ENCODE measurements around the gene MYL1.

The MYL1 gene

DNA sequence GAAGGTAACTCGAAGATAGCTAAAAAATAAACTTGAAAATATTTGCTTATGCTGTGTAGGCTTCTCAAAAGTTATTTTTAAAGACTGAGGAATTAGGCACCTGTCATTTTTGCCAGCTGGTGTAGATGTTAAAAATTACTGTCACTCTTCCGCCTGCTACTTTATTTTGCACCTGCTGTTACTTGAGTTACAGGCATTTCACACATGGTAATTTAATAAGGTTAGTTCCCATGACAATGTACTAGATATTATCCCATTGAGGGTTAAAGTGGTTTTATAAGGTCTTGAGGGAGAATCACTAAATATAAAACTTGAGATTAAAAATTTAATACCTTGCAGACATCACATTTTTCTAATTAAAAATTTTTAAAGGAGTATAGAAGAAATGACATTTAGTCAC lies 26.6 kb downstream of the MYL1 start:
- no peaks in the 10 kb centered on the region for H3K36me3 ChIP-seq
- intact Hi-C loops (cut with DNase I; ENCODE audit: low total_unique reads), result no loop called here
- H3K27ac ChIP-seq, result no peak overlapping the region
- DNase-seq, result no peak
- no peak overlapping the region for H3K4me3 ChIP-seq
- no peaks in the 10 kb centered on the region for H3K4me1 ChIP-seq
- H3K9me3 ChIP-seq, result no peaks in the 10 kb centered on the region
- H3K27me3 ChIP-seq, result no peaks in the 10 kb centered on the region
- TF ChIP-seq, protein P1, sequence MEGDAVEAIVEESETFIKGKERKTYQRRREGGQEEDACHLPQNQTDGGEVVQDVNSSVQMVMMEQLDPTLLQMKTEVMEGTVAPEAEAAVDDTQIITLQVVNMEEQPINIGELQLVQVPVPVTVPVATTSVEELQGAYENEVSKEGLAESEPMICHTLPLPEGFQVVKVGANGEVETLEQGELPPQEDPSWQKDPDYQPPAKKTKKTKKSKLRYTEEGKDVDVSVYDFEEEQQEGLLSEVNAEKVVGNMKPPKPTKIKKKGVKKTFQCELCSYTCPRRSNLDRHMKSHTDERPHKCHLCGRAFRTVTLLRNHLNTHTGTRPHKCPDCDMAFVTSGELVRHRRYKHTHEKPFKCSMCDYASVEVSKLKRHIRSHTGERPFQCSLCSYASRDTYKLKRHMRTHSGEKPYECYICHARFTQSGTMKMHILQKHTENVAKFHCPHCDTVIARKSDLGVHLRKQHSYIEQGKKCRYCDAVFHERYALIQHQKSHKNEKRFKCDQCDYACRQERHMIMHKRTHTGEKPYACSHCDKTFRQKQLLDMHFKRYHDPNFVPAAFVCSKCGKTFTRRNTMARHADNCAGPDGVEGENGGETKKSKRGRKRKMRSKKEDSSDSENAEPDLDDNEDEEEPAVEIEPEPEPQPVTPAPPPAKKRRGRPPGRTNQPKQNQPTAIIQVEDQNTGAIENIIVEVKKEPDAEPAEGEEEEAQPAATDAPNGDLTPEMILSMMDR (IDR thresholded peaks at IDR 0.05), result no peak

DNA sequence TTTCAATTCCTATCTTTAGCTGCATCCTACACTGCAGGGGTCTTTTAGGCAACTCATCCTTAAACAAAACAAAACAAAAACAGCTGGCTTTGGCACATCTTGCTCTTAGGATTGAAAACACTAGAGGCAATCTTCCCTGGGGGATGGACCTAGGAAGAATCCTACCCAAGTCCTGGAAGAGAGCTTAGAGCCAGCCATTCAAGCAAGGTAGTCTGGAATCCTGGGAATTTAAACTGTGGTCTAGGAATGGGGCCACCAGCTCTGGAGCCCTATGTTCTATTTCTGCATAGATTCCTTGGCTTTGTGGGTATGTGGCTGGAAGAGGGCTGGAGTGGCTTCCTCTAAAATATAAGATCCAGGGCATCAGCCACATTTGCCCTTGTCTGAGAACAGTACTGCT lies 27.7 kb downstream of the MYL1 start:
- Histone ChIP-seq H3K4me3 (no peak overlapping the region), H3K36me3 (no peaks in the 10 kb centered on the region), H3K27ac (no peak overlapping the region), H3K27me3 (no peaks in the 10 kb centered on the region), H3K9me3 (no peaks in the 10 kb centered on the region), H3K4me1 (no peaks in the 10 kb centered on the region)
- TF ChIP-seq, protein P1 (IDR thresholded peaks at IDR 0.05), result no peak
- intact Hi-C loops (cut with DNase I; ENCODE audit: low total_unique reads), result no loop called here
- DNase-seq, result no peak

DNA sequence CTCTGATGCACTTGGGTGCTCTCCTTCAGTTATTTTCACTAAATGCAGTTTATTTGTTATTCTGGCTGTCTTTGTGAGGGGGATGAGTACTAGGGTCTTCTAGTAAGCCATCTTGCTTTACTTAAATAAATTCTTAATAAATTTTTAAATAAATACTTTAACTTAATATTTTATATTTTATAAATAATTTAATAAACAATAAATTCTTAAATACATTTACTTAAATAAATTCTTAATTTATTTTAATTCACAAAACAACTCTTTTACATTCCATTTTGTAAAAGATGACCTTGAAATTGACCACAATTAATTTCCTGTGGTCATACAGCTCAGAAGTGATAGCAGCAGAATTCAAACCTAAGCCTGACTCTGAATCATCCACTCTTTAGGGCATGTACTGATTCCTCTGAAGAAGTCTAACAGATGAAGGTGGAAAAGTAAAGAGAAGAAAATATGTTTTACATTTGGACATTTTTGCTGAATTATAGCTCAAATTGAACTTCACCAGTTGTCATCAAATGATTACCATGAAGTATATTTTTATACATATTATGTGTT lies 28.8 kb downstream of the MYL1 start:
- no peak overlapping the region for H3K4me3 ChIP-seq
- no peaks in the 10 kb centered on the region for H3K4me1 ChIP-seq
- TF ChIP-seq, protein P1 (IDR thresholded peaks at IDR 0.05), result no peak
- no peak overlapping the region for H3K27ac ChIP-seq
- intact Hi-C loops (cut with DNase I; ENCODE audit: low total_unique reads), result no loop called here
- H3K9me3 ChIP-seq, result no peaks in the 10 kb centered on the region
- H3K36me3 ChIP-seq, result no peaks in the 10 kb centered on the region
- no peaks in the 10 kb centered on the region for H3K27me3 ChIP-seq
- DNase-seq, result no peak

DNA sequence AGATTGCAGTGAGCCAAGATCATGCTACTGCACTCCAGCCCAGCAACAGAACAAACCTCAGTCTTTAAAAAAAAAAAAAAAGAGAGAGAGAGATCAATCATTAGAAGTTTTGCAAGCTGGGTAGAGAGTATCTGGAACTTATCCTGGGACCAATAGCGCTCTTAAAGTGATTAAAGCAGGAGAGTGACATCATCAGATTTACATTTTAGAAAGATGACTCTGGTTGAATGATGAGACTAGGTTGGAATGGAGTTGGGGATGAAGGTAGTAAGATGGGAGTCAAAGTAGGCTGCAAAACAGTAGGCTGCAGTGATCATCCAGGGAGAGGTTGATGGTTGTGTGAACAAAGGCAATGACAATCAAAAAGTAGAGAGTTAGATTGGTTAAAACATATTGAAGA lies 37.8 kb downstream of the MYL1 start:
- H3K36me3 ChIP-seq, result no peaks in the 10 kb centered on the region
- no peak overlapping the region for H3K4me3 ChIP-seq
- intact Hi-C loops (cut with DNase I; ENCODE audit: low total_unique reads), result no loop called here
- no peaks in the 10 kb centered on the region for H3K9me3 ChIP-seq
- H3K4me1 ChIP-seq, result no peaks in the 10 kb centered on the region
- H3K27me3 ChIP-seq, result no peaks in the 10 kb centered on the region
- TF ChIP-seq, protein P1 (IDR thresholded peaks at IDR 0.05), result no peak
- no peak for DNase-seq
- no peak overlapping the region for H3K27ac ChIP-seq

DNA sequence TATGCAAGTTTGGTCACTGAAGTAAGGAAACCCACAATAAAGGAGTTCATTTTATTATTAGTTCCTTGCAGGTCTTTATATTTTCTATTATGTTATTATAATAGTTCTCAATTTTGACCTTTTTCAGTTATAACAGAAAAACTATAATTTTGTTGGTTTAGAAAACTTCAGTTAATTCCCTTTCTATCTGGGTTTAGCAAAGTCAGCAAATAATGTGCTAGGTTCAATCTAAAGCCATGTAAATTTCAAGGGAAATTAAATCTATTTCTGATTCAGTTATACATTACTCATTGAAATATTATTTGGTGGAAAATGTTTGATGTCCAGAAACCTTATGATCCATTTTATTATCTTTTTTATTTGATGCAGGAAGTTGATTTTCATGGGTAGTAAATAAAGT lies 43.7 kb downstream of the MYL1 start:
- TF ChIP-seq, protein P1 (IDR thresholded peaks at IDR 0.05), result no peak
- no peak for DNase-seq
- H3K27me3 ChIP-seq, result no peaks in the 10 kb centered on the region
- intact Hi-C loops (cut with DNase I; ENCODE audit: low total_unique reads), result no loop called here
- H3K4me1 ChIP-seq, result no peaks in the 10 kb centered on the region
- no peak overlapping the region for H3K4me3 ChIP-seq
- H3K36me3 ChIP-seq, result no peaks in the 10 kb centered on the region
- no peak overlapping the region for H3K27ac ChIP-seq
- H3K9me3 ChIP-seq, result no peaks in the 10 kb centered on the region

DNA sequence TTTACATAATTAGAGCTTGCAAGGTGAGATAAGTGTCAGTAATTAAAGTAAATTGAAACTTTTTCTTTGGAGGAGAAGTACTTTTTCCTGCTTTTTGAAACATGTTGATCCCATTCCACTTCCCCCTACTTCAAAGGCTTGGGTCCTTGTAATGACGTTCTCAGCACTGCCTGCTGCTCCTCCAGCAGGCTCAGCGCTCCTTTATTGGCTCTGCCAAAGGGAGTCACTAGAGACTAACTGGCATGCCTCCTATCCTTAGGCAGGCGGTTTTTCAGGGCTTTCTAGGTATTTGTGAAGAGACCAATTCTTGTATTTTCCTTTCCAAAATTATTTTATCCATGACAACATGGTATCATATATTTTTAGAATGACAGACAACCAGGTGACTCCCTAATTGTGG lies 45.8 kb downstream of the MYL1 start:
- intact Hi-C loops (cut with DNase I; ENCODE audit: low total_unique reads), result no loop called here
- H3K4me1 ChIP-seq, result no peaks in the 10 kb centered on the region
- H3K9me3 ChIP-seq, result no peaks in the 10 kb centered on the region
- H3K36me3 ChIP-seq, result no peaks in the 10 kb centered on the region
- no peak overlapping the region for H3K27ac ChIP-seq
- no peak overlapping the region for H3K4me3 ChIP-seq
- TF ChIP-seq, protein P1 (IDR thresholded peaks at IDR 0.05), result no peak
- no peaks in the 10 kb centered on the region for H3K27me3 ChIP-seq
- DNase-seq, result no peak
